HCT116 (cell line): ENCODE data around the gene OR9Q1.

Source experiments
- CBX3 ChIP-seq: IDR thresholded peaks from 2 replicates; pipeline ENCODE4 v1.6.1; 2012; ENCODE audit warnings: low read depth
- CEBPB ChIP-seq: IDR thresholded peaks from 2 replicates; pipeline ENCODE4 v1.6.1; 2012; ENCODE audit warnings: low read depth
- EZH2 ChIP-seq: fragments of 200-600 bp; sonication (generic); IDR thresholded peaks from 2 replicates; pipeline ENCODE4 v1.6.1; 2017; ENCODE audit warnings: antibody characterized with exemption, mixed run types
- EZH2phosphoT487 ChIP-seq: fragments of 200-600 bp; IDR thresholded peaks from 2 replicates; pipeline ENCODE4 v1.6.1; 2018; ENCODE audit warnings: antibody characterized with exemption, borderline replicate concordance
- JUND ChIP-seq: IDR thresholded peaks from 2 replicates; pipeline ENCODE4 v1.6.1; 2012
- POLR2A ChIP-seq: IDR thresholded peaks from 2 replicates; pipeline ENCODE4 v1.7.0; 2011; ENCODE audit warnings: borderline replicate concordance; ENCODE audit not compliant: insufficient read depth, insufficient read length; ENCODE audit errors: extremely low read depth
- RAD21 ChIP-seq: IDR thresholded peaks from 2 replicates; pipeline ENCODE4 v1.6.1; 2012; ENCODE audit warnings: low read depth, mild to moderate bottlenecking
- REST ChIP-seq: IDR thresholded peaks from 2 replicates; pipeline ENCODE4 v1.6.1; 2012; ENCODE audit warnings: low read depth
- SIN3A ChIP-seq: IDR thresholded peaks from 2 replicates; pipeline ENCODE4 v1.6.1; 2012; ENCODE audit warnings: low read depth
- TF ChIP-seq, protein P1 (sequence below), 3 experiments: fragments of 200-600 bp in 1 of 3; sonication (generic) in 1 of 3; IDR thresholded peaks in 2 of 3; conservative IDR thresholded peaks in 1 of 3; 2 replicates each; pipeline ENCODE4 v1.5.1; 2012 to 2017; ENCODE audit warnings: low read depth in 2 of 3, low read length in 2 of 3, antibody characterized with exemption in 1 of 3, borderline replicate concordance in 1 of 3, control low read depth in 1 of 3, mild to moderate bottlenecking in 1 of 3, mixed read lengths in 1 of 3, mixed run types in 1 of 3, moderate library complexity in 1 of 3; ENCODE audit not compliant: insufficient read depth in 1 of 3
- TF ChIP-seq, protein P2 (sequence below): IDR thresholded peaks from 2 replicates; pipeline ENCODE4 v1.6.1; 2012
- TF ChIP-seq, protein P3 (sequence below): IDR thresholded peaks from 2 replicates; pipeline ENCODE4 v1.6.1; 2011; ENCODE audit warnings: mild to moderate bottlenecking, low read length, moderate library complexity; ENCODE audit not compliant: insufficient replicate concordance; ENCODE audit errors: extremely low read depth

GRCh38 chr11:58179648-58180047 lies 156.0 kb downstream of the OR9Q1 start:
- TF ChIP-seq JUND (no peak), POLR2A (no peak), EZH2 (no peak), RAD21 (no peak), SIN3A (no peak), EZH2phosphoT487 (no peak), CBX3 (no peak), REST (no peak), CEBPB (no peak)
- TF ChIP-seq, protein P1, sequence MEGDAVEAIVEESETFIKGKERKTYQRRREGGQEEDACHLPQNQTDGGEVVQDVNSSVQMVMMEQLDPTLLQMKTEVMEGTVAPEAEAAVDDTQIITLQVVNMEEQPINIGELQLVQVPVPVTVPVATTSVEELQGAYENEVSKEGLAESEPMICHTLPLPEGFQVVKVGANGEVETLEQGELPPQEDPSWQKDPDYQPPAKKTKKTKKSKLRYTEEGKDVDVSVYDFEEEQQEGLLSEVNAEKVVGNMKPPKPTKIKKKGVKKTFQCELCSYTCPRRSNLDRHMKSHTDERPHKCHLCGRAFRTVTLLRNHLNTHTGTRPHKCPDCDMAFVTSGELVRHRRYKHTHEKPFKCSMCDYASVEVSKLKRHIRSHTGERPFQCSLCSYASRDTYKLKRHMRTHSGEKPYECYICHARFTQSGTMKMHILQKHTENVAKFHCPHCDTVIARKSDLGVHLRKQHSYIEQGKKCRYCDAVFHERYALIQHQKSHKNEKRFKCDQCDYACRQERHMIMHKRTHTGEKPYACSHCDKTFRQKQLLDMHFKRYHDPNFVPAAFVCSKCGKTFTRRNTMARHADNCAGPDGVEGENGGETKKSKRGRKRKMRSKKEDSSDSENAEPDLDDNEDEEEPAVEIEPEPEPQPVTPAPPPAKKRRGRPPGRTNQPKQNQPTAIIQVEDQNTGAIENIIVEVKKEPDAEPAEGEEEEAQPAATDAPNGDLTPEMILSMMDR (IDR thresholded peaks at IDR 0.05 in 2 of 3, conservative IDR thresholded peaks at IDR 0.05 in 1 of 3; ENCODE audit: borderline replicate concordance in 1 of 3, insufficient read depth in 1 of 3, low read depth in 2 of 3, low read length in 2 of 3), result no peak
- TF ChIP-seq, protein P2, sequence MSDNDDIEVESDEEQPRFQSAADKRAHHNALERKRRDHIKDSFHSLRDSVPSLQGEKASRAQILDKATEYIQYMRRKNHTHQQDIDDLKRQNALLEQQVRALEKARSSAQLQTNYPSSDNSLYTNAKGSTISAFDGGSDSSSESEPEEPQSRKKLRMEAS, result no peak
- TF ChIP-seq, protein P3, sequence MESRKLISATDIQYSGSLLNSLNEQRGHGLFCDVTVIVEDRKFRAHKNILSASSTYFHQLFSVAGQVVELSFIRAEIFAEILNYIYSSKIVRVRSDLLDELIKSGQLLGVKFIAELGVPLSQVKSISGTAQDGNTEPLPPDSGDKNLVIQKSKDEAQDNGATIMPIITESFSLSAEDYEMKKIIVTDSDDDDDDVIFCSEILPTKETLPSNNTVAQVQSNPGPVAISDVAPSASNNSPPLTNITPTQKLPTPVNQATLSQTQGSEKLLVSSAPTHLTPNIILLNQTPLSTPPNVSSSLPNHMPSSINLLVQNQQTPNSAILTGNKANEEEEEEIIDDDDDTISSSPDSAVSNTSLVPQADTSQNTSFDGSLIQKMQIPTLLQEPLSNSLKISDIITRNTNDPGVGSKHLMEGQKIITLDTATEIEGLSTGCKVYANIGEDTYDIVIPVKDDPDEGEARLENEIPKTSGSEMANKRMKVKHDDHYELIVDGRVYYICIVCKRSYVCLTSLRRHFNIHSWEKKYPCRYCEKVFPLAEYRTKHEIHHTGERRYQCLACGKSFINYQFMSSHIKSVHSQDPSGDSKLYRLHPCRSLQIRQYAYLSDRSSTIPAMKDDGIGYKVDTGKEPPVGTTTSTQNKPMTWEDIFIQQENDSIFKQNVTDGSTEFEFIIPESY, result no peak
